Stimulated activated CD8-positive, alpha-beta memory T cell treated with anti-CD3 and anti-CD28 coated beads, Interleukin-7, amount 100 ng/mL, for 24 hours (primary cell): Measurements from ENCODE around the gene ATXN10.
A peak's percentile ranks its signal among the peaks of the same experiment; 100 is the strongest.
"Not testable (repeated sequence)": the region's sequence is repeated elsewhere in the genome, so short reads cannot be mapped to it uniquely, and the experiment has no call there.

Source experiments
- DNase-seq: peaks from one replicate; pipeline ENCODE4 v3.0.0-alpha.2; 2020; ENCODE audit warnings: low read depth

Gene ATXN10, protein sequence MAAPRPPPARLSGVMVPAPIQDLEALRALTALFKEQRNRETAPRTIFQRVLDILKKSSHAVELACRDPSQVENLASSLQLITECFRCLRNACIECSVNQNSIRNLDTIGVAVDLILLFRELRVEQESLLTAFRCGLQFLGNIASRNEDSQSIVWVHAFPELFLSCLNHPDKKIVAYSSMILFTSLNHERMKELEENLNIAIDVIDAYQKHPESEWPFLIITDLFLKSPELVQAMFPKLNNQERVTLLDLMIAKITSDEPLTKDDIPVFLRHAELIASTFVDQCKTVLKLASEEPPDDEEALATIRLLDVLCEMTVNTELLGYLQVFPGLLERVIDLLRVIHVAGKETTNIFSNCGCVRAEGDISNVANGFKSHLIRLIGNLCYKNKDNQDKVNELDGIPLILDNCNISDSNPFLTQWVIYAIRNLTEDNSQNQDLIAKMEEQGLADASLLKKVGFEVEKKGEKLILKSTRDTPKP

GRCh38 chr22:45671783-45672563 lies at the start of gene ATXN10:
ATXN10 (plus strand) TSS chr22:45671834; CDS start chr22:45672064, 230 bp downstream.
- peak; percentile 28 for DNase-seq

DNA sequence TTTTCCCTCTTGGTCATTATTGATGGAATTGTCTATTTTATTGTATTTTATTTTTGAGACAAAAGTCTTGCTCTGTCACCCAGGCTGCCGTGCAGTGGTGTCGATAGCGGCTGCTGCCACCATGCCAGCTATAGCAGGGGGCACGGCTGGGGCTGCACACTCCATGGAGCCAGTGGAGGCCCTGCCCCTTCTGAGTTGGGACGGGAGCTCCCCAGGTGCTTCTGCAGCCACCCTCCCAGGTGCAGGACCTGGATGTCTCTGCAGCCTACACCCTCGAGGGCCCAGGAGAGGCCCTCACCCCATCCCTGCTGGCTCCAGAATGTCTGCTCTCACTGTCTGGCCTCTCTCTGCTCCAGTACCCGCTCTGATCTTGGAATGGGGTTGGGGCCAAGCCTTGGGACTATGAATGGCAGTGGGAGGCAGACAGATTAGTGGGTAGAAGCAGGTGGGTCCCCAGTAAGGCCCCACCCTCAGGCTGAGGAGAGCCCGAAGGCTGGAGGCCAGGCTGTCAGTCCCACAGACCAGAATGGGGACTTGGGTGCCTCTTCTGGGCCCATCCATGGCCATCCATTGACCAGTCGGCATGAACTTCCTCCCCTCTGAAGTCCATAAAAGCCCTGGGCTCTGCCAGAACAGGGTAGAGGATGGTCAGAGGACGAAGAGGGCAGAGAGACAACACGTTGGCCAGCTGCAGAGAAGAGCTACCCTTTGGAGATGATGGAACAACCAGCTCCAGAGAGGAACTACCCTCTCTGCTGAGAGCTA lies 49.6 kb upstream of the ATXN10 start:
- no peak for DNase-seq

DNA sequence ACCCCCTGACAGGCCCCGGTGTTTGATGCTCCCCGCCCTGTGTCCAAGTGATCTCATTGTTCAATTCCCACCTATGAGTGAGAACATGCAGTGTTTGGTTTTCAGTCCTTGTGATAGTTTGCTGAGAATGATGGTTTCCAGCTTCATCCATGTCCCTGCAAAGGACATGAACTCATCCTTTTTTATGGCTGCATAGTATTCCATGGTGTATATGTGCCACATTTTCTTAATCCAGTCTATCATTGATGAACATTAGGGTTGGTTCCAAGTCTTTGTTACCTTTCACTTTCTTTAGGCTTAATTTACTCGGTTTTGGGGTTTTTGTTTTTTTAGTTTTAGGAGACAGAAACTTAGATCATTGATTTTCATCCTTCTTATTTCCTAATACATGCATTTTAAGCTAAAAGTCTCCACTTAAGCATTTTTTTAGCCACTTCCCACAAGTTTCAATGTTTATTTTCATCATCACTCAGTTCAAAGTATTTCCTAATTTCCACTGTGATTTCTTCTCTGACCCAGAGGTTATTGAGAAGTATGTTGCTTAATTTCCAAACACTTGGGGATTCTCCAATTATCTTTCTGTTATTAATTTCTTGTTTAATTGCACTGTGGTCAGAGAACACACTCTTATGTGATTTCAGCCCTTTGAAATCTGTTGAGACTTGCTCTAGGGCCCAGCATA lies 48.0 kb upstream of the ATXN10 start:
- DNase-seq, result not testable (repeated sequence)

GRCh38 chr22:45626198-45626651 lies 45.4 kb upstream of the ATXN10 start:
- DNase-seq, result no peak

DNA sequence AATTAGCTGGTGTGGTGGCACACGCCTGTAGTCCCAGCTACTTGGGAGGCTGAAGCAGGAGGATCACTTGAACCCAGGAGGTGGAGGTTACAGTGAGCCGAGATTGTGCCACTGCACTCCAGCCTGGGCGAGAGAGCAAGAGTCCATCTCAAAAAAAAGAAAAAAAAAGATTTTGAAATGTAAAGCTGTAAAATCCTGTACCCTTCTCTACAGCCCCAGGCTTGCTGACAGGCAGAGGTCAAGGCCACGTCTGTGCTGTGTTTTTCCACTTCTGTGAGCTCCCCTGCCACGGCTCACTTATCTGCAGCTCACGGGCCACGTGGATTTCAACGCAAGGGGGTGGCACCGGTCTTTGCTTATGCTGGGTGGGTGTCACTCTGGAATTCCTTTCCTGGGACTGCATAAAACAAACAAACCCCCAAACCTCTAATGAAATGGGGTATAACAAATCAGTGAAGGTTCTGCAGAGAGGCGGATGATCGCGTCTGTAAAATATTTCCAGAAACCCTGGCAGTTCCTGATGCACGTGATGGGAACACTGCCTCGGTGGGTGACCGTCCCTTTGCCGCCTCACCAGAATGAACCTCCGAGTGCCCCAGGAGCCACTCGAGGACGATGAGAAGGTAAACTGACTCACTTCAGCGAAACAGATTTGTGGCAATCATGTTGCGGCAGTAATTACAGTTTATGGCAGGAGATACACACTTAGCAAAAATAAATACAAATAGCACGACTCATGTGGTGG lies 44.0 kb upstream of the ATXN10 start:
- no peak for DNase-seq

- DNase-seq, result no peak
Measured at GRCh38 chr22:45628515-45628914, 43.1 kb upstream of the ATXN10 start.

GRCh38 chr22:45629469-45630089 lies 42.1 kb upstream of the ATXN10 start:
- no peak for DNase-seq

DNA sequence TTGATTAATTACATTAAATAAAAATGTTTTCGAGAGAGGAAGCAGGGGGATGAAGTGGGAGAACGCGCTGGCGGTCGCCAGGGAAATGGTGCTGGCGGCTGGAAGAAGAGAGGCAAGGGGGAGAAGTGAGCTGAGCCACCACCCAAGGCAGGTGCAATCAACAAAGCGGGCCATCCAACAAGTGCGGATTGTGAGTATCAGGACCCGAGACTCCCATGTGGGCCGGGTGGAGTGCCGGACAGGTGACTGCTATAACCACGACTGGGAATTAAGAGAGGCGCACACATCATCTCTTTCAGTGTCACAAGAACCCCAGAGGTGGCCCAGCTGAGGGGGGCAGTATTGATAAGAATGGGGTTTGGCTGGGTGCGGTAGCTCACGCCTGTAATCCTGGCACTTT lies 41.2 kb upstream of the ATXN10 start:
- DNase-seq, result no peak

GRCh38 chr22:45631140-45631840 lies 40.3 kb upstream of the ATXN10 start:
- DNase-seq, result no peak

DNA sequence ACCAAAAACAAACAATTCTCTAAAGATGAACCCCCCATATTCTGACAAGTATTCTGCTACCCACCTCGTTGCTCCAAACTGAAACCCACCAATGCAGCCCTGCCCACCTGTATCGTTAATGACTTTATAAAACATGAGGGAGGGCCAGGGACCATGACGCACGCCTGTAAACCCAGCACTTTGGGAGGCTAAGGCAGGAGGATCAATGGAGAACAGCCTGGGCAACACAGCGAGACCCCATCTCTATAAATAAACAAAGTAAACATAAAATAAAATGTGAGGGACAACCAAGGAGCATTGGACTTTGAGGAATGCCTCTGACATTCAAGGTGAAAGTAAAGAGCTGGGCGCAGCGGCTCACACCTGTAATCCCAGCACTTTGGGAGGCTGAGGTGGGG lies 39.8 kb upstream of the ATXN10 start:
- no peak for DNase-seq

DNA sequence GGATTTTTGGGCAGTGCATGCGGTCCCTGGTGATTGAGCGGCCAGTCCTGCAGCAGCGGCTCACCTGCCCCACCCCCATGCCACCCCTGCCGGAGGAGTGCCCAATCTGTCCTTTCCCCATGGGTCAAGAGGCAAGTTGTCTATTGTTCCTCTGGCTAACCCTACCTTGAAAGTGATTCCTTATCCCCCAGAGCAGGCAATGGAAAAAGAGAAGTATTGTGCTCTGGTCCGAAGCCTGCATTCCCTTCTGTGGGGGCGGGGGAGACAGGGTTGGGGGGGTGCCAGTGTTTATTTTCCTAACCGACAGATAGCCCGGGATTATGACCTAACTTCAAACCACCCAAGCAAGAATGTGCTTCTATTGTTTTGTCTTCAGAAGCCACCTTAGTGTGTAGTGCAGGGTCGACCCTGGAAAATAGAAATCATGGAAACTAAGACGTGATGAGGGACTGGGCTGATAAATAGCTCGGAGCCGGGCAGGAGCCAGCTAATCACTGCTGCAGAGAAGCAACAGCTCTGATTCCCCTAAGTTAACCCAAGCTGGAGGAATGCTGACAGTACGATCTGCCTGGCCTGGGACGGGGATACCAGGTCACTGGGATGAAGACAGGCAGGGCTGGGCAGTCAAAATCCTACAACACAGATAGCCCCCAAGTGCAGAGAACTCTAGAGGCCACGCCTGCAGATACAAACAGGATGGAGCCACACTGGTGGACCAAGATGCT lies 38.7 kb upstream of the ATXN10 start:
- no peak for DNase-seq

GRCh38 chr22:45636683-45637082 lies 35.0 kb upstream of the ATXN10 start:
- DNase-seq, result no peak

DNA sequence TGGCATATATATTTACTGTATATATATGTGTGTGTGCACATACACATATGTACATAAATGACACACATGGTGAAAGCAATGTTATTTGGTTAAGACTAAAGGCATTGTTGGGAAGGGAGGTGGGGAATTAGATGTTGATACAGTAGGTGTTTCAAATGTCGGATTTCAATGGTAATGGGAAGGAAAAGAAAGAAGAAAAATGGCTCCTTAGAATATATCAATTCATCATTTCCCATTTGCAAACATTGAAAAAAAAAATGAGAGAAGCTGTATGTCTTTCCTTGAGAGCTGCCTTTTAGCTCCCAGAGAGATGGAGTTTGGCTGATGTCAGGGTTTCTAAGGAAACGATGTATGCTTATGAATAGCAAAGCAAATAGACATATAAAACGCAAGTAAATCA lies 33.4 kb upstream of the ATXN10 start:
- DNase-seq, result no peak

DNA sequence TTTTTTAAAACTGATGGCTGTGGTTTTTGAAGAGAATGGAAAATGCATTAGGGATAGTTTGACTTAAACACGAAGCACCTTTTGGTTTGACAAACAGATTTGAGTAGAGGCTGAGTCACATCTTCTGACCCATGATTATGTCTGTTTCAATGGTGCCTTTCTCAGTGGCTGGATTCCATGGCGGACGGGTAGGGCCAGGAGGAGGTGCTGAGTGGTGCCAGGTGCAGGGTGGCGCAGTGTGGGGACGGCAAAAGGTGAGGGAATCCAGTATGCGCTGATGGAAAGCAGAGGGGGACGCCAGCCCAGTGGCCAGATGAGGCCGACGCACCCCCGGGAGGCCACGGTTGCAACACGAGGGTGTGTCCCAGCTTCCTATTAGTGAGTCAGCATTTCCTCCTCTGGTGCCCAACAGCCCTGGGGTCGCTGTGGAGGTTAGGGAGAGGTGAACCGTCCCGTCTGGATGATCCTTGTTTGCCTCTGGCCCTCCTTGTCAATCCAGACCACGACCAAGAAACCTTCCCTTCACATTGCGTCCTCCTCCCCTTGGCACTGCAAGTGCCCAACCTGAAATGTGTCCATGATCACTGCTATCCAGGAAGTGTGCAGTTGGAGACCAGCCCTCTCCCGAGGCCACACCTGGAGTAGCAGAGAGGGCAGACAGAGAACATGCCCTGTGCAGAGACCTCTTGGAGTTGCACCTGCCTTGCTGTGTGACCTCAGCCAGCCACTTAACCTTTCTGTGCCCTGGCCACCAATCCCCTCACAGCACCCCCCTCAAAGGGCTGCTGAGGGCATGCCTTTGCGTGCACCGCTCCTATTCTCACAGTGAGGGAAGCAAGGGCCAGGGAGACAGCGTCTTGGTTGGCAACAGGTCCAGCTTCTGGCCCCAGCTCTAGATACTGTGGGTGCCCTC lies 32.5 kb upstream of the ATXN10 start:
- no peak for DNase-seq

GRCh38 chr22:45639747-45640102 lies 31.9 kb upstream of the ATXN10 start:
- DNase-seq, result no peak

DNA sequence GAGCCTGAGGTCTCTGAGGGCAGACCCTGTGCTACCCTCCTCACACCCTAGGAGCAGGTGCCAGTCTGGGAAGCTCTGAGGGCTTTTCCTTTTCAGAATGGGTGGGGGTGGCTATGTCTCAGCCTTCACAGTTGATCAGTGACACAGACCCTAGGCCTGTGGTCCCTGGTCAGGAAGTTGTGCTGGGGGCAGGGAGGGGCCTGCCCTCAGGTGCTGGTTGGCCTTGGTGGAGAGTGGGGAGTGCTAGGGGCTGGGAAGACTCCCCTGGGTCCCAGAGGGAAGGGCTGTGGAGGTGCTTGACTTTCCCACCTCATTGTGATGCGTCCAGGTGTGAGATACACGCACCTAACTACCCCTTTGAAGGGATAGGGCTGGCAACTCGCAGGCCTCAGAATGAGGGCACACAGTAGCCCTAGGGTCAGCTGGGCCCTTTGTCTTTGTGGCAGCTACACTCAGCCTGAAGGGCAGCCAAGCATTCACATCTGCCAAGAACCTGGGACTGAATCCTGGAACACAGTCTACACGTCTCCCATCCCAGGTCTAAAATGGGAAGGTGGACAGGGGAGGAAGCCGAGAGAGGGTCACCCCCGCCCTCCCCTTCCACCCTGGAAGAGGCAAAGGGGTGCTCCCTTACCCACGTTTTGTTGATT lies 31.2 kb upstream of the ATXN10 start:
- no peak for DNase-seq

- DNase-seq, result no peak
Measured at GRCh38 chr22:45640941-45641621, 30.6 kb upstream of the ATXN10 start.
